MM.1S (cell line): Measurements from ENCODE around the gene GABARAP.

Source experiments
- EZH2 ChIP-seq: fragments of 300-600 bp; sonication (generic); optimal IDR thresholded peaks from 2 replicates; pipeline ENCODE3; 2017; ENCODE audit warnings: low read depth, mild to moderate bottlenecking, antibody characterized with exemption, low read length, mixed read lengths
- EZH2phosphoT487 ChIP-seq: fragments of 300-600 bp; sonication (generic); IDR thresholded peaks from 2 replicates; pipeline ENCODE4 v1.6.1; 2018; ENCODE audit warnings: antibody characterized with exemption, low read length
- TF ChIP-seq, protein P1 (sequence below): fragments of 300-600 bp; sonication (generic); IDR thresholded peaks from 2 replicates; pipeline ENCODE4 v1.5.1; 2016; ENCODE audit warnings: antibody characterized with exemption, low read length, mixed read lengths

- TF ChIP-seq, protein P1, sequence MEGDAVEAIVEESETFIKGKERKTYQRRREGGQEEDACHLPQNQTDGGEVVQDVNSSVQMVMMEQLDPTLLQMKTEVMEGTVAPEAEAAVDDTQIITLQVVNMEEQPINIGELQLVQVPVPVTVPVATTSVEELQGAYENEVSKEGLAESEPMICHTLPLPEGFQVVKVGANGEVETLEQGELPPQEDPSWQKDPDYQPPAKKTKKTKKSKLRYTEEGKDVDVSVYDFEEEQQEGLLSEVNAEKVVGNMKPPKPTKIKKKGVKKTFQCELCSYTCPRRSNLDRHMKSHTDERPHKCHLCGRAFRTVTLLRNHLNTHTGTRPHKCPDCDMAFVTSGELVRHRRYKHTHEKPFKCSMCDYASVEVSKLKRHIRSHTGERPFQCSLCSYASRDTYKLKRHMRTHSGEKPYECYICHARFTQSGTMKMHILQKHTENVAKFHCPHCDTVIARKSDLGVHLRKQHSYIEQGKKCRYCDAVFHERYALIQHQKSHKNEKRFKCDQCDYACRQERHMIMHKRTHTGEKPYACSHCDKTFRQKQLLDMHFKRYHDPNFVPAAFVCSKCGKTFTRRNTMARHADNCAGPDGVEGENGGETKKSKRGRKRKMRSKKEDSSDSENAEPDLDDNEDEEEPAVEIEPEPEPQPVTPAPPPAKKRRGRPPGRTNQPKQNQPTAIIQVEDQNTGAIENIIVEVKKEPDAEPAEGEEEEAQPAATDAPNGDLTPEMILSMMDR = no peak
- TF ChIP-seq EZH2 = no peak
- no peak for TF ChIP-seq EZH2phosphoT487
Measured at GRCh38 chr17:7195971-7196370, 46.3 kb downstream of the GABARAP start.
